Measurements from ENCODE around the gene SCEL.

DNA sequence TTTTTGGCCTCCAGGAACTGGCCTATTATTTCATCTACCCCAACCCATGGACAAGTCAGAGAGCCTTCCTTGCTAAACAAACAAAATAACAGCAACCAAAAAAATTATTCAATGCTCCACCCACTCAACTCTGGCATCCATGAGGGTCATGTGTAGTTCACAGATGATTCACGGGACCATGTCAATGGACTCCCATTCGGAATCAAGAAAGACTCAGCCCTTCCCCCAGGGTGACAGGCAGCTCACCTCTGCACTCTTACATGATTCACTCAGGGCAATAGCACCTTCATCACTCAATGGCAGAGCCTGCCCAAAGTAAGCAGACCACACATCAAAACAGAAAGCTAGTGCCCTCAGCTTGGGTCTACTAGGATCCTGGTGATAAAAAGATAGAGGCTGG lies 14.3 kb upstream of the SCEL start:
- TF ChIP-seq POLR2AphosphoS5 (IDR thresholded peaks at IDR 0.05; ENCODE audit: low read depth, low read length) (no peak), TAF1 (IDR thresholded peaks at IDR 0.05; ENCODE audit: borderline replicate concordance, low read depth, low read length) (no peak), POLR2A (IDR thresholded peaks at IDR 0.05; ENCODE audit: low read depth, low read length) (no peak)
